Uterus (tissue), 2 donors: ENCODE data around the gene THOC5.

ENCODE experiments used
- POLR2A ChIP-seq, 2 donors: fragments of 450-650 bp; IDR thresholded peaks; one replicate each; pipeline ENCODE4 v1.6.1; 2016; ENCODE audit warnings: antibody characterized with exemption in 2 of 2, mild to moderate bottlenecking in 1 of 2, moderate library complexity in 1 of 2
- TF ChIP-seq, protein P1 (sequence below), 4 experiments: fragments of 200-600 bp in 2 of 4; fragments of 450-650 bp in 2 of 4; sonication (generic) in 2 of 4; IDR thresholded peaks; one replicate each; pipeline ENCODE4 v1.5.1; 2016 to 2019; ENCODE audit warnings: antibody characterized with exemption in 4 of 4, mild to moderate bottlenecking in 2 of 4, moderate library complexity in 1 of 4

DNA sequence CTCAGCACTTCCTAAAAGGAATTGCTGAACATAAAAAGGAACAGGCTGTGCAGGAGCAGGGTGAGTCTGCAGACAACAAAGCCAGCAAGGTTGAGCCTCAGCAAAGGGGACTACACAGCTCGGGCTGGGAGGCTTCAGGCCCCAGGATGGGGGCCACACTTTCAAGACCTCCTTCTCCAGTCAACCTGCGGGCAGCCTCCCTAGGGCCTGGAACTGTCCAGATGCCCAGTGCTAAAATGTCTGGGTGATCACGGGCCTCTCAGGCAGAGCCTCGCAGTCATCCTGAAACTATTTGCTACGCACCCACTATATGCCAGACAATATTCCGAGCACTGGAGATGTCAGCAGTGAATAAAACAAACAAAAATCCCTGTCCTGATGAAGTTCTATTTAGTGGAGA lies 77.4 kb downstream of the THOC5 start:
- TF ChIP-seq, protein P1, sequence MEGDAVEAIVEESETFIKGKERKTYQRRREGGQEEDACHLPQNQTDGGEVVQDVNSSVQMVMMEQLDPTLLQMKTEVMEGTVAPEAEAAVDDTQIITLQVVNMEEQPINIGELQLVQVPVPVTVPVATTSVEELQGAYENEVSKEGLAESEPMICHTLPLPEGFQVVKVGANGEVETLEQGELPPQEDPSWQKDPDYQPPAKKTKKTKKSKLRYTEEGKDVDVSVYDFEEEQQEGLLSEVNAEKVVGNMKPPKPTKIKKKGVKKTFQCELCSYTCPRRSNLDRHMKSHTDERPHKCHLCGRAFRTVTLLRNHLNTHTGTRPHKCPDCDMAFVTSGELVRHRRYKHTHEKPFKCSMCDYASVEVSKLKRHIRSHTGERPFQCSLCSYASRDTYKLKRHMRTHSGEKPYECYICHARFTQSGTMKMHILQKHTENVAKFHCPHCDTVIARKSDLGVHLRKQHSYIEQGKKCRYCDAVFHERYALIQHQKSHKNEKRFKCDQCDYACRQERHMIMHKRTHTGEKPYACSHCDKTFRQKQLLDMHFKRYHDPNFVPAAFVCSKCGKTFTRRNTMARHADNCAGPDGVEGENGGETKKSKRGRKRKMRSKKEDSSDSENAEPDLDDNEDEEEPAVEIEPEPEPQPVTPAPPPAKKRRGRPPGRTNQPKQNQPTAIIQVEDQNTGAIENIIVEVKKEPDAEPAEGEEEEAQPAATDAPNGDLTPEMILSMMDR (IDR thresholded peaks at IDR 0.05) = no peak
- no peak for TF ChIP-seq POLR2A (IDR thresholded peaks at IDR 0.05)
